Fibroblast of skin of left quadriceps (primary cell): ENCODE measurements around the gene CAV2.
A peak's percentile ranks its signal among the peaks of the same experiment; 100 is the strongest.
"Not testable (repeated sequence)": the region's sequence is repeated elsewhere in the genome, so short reads cannot be mapped to it uniquely, and the experiment has no call there.

ENCODE experiments used
- DNase-seq, 2 experiments: peaks; one replicate each; pipeline ENCODE4 v3.0.0-alpha.2; 2013; ENCODE audit warnings: low read depth in 2 of 2

Gene CAV2, protein sequence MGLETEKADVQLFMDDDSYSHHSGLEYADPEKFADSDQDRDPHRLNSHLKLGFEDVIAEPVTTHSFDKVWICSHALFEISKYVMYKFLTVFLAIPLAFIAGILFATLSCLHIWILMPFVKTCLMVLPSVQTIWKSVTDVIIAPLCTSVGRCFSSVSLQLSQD

GRCh38 chr7:116499168-116500077 lies at the start of gene CAV2:
TSS of gene CAV2 (plus strand) at chr7:116499738. CDS start at chr7:116499782, 44 bp downstream.
- DNase-seq, result no peak

DNA sequence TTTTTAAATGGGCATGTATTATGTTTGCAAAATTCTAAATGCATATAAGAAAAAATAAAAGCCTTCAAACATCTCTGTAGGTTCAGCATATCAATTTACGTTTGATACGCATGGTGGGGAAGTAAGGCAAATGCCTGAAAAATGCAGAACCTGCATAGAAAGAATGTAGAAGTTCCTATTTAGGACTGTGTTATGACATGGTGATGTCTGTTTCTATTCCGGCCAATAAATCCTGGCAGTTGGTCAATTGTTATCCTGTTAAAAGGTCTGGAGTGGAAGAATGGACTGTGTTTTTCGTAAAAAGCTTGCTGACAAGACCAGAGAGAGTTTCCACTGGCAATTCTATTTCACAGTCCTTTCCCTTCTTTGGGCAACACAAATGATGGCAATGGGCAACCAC lies 49.6 kb upstream of the CAV2 start:
- DNase-seq, result no peak

- DNase-seq, result no peak
Measured at GRCh38 chr7:116451957-116452729, 47.4 kb upstream of the CAV2 start.

- DNase-seq, result no peak
Measured at GRCh38 chr7:116454377-116454776, 45.2 kb upstream of the CAV2 start.

GRCh38 chr7:116455009-116455408 lies 44.5 kb upstream of the CAV2 start:
- DNase-seq, result peak in 1 of 2 experiments; percentile 35

GRCh38 chr7:116455499-116455898 lies 44.0 kb upstream of the CAV2 start:
- DNase-seq, result no peak

DNA sequence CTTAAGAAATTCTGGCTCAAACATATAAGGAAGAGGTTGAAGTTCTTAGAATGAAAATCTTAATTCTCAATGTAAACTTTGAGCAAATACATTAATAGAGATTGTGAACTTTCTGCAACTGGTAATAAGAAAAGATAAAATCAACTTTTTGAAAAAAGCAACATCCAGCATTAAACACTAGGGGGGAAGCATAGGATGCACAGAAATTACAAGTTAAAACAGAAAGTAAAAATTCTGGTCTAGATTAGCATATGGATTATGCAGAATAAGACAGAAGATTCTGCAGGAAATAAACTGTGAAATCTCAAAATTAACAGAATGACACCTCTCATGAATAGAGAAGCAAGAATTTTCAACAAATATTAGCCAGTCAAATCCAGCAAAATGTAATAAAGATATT lies 38.0 kb upstream of the CAV2 start:
- DNase-seq, result no peak

DNA sequence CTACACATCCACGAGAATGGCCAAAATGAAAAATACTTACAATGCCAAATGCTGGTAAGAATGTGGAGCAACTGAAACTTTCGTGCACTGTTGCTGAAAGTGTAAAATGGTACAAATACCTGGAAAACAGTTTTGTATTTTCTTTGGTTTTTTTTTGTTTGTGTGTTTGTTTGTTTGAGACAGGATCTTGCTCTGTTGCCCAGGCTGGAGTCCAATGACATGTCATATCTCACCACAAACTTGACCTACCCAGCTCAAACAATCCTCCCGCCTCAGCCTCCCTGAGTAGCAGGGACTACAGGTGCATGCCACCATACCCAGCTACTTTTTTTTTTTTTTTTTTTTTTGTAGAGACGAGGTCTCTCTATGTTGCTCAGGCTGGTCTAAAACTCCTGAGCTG lies 35.6 kb upstream of the CAV2 start:
- no peak for DNase-seq

- no peak for DNase-seq
Measured at GRCh38 chr7:116464375-116464774, 35.2 kb upstream of the CAV2 start.

DNA sequence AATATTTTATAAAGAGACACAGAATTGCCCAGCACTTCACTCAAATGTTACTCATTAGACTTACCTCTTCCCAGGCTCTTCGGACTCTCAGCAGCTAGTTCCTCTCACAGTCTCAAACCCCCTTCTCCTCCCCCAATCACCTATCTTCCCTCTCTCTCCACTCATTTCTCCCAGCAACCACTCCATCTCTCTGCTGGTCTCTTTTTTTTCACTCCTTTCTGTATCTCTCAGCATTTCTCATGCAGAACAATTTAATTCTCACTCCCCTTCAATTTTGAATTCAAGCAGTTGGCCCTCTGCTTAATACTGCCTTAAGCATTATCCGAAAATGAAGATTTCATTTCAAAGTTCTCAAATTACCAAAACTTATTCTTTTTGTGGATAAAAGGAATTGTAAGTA lies 34.4 kb upstream of the CAV2 start:
- DNase-seq, result no peak

DNA sequence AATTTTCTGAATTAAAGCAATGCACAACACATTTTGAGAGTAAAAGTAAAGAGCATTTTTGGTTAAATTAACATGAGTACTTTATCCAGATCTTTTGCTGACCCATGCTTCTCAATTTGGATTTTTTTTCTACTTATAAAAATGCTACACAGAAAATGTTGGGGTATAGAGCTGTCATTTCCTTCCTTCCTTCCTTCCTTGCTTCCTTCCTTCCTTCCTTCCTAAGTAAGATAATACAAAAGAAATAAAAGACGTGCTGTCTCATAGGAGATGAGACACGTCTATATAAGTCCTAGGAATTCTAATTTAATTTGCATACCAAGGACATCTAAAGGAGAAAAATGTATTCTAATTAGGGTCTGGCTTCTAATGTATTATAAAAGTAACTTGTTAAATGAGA lies 31.0 kb upstream of the CAV2 start:
- DNase-seq, result no peak

DNA sequence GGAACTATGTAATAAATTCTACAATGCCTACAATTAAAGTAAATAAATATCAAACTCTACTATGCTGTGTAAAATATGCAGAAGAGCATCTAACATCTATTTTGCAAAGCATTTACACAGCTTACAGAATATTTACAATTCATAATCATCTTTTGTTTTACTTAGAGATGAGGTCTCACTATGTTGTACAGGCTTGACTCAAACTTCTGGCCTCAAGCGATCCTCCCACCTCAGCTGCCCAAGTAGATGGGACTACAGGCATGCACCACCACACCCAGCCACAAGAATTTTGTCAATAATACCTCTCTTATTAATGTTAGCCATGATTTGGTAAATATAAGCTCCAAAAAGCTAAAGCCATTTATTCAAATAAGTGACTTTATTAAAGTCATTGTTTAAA lies 21.9 kb upstream of the CAV2 start:
- no peak for DNase-seq

GRCh38 chr7:116478834-116479233 lies 20.7 kb upstream of the CAV2 start:
- DNase-seq, result no peak

GRCh38 chr7:116483271-116483942 lies 16.1 kb upstream of the CAV2 start:
- no peak for DNase-seq

DNA sequence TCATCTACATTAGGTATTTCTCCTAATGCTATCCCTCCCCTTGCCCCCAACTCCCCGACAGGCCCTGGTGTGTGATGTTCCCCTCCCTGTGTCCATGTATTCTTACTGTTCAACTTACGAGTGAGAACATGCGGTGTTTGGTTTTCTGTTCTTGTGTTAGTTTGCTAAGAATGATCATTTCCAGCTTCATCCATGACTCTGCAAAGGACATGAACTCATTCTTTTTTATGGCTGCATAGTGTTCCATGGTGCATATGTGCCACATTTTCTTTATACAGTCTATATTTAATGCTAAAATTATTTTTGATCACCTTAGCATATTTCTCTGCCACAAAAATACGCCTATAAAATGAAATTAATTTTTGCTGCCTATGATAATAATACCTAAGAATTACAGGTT lies 15.1 kb upstream of the CAV2 start:
- DNase-seq, result not testable (repeated sequence)

GRCh38 chr7:116487907-116488521 lies 11.5 kb upstream of the CAV2 start:
- no peak for DNase-seq

GRCh38 chr7:116490351-116490750 lies 9.2 kb upstream of the CAV2 start:
- DNase-seq, result no peak

- DNase-seq, result no peak
Measured at GRCh38 chr7:116491887-116492653, 7.5 kb upstream of the CAV2 start.

- no peak for DNase-seq
Measured at GRCh38 chr7:116492654-116493109, 6.9 kb upstream of the CAV2 start.

- DNase-seq, result no peak
Measured at GRCh38 chr7:116493449-116493848, 6.1 kb upstream of the CAV2 start.

DNA sequence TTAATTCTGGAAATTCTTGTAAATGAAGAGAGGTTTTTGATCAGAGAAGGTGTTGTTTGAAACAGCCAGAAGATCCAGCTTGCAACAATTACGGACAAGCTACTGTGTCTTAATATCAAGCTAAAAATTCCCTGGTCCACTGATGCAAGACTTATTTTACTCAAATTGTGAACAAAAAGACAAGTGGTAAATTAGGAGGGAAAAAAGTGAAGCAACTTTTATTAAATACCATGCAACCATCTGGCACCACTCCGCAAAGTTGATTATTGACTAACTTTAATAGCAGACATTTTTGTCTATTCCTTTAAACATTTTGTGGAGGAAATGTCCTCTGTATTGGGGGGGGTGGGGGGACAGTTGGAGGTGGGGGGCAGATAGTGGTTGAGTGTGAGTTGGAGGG lies 5.1 kb upstream of the CAV2 start:
- no peak for DNase-seq
